Measurements from ENCODE around the gene SARS1. TPM values are rescaled to one million over a fixed set of nuclear protein-coding genes. Genes with fewer than 3 reads are reported as not detected.
A peak's percentile ranks its signal among the peaks of the same experiment; 100 is the strongest.

SARS1 gene
- polyA plus RNA-seq, 6 donors from 2014 or later: 72.7 to 139 (median 105) TPM

- H3K4me3 Mint-ChIP-seq: peak overlapping the region; percentile 52 to 89 (median 72)
- no peak for DNase-seq
These were observed 36.9 kb downstream of the SARS1 start for GRCh38 chr1:109250454-109251276.

DNA sequence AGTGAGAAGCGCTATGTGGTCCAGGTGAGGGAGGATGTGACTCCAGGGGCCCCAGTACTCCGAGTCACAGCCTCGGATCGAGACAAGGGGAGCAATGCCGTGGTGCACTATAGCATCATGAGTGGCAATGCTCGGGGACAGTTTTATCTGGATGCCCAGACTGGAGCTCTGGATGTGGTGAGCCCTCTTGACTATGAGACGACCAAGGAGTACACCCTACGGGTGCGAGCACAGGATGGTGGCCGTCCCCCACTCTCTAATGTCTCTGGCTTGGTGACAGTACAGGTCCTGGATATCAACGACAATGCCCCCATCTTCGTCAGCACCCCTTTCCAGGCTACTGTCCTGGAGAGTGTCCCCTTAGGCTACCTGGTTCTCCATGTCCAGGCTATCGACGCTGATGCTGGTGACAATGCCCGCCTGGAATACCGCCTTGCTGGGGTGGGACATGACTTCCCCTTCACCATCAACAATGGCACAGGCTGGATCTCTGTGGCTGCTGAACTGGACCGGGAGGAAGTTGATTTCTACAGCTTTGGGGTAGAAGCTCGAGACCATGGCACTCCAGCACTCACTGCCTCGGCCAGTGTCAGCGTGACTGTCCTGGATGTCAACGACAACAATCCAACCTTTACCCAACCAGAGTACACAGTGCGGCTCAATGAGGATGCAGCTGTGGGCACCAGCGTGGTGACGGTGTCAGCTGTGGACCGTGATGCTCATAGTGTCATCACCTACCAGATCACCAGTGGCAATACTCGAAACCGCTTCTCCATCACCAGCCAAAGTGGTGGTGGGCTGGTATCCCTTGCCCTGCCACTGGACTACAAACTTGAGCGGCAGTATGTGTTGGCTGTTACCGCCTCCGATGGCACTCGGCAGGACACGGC lies 37.8 kb downstream of the SARS1 start:
- no peaks in the 10 kb centered on the region for H3K36me3 Mint-ChIP-seq
- ATAC-seq (ENCODE audit: low read depth in 2 of 2) (no peak), DNase-seq (no peak)
- H3K4me1 Mint-ChIP-seq: peaks cover 11 to 20% (median 16%) of the 10 kb centered on the region in 3 donors
- H3K27ac Mint-ChIP-seq: no peak overlapping the region
- no peaks in the 10 kb centered on the region for H3K9me3 Mint-ChIP-seq
- peak overlapping the region; percentile 37 to 75 (median 56) for H3K4me3 Mint-ChIP-seq
- peaks cover 12 to 50% (median 43%) of the 10 kb centered on the region in 3 donors for H3K27me3 Mint-ChIP-seq

More at GRCh38 chr1:109250454-109251276, 36.9 kb downstream of the SARS1 start:
- H3K27ac Mint-ChIP-seq: no peak overlapping the region
- peaks cover 11 to 20% (median 16%) of the 10 kb centered on the region in 3 donors for H3K4me1 Mint-ChIP-seq
- no peaks in the 10 kb centered on the region for H3K9me3 Mint-ChIP-seq
- no peak for ATAC-seq (ENCODE audit: low read depth in 2 of 2)
- H3K27me3 Mint-ChIP-seq: peaks cover 15 to 54% (median 42%) of the 10 kb centered on the region in 3 donors
- H3K36me3 Mint-ChIP-seq: no peaks in the 10 kb centered on the region

DNA sequence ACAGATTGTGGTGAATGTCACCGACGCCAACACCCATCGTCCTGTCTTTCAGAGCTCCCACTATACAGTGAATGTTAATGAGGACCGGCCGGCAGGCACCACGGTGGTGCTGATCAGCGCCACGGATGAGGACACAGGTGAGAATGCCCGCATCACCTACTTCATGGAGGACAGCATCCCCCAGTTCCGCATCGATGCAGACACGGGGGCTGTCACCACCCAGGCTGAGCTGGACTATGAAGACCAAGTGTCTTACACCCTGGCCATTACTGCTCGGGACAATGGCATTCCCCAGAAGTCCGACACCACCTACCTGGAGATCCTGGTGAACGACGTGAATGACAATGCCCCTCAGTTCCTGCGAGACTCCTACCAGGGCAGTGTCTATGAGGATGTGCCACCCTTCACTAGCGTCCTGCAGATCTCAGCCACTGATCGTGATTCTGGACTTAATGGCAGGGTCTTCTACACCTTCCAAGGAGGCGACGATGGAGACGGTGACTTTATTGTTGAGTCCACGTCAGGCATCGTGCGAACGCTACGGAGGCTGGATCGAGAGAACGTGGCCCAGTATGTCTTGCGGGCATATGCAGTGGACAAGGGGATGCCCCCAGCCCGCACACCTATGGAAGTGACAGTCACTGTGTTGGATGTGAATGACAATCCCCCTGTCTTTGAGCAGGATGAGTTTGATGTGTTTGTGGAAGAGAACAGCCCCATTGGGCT lies 38.6 kb downstream of the SARS1 start:
- Mint-ChIP-seq H3K9me3 (no peaks in the 10 kb centered on the region), H3K27me3 (peaks cover 10 to 42% (median 37%) of the 10 kb centered on the region in 3 donors), H3K4me3 (peak overlapping the region in 2 of 8 donors; percentile 37 to 67), H3K4me1 (peaks cover 11 to 20% (median 16%) of the 10 kb centered on the region in 3 donors), H3K36me3 (no peaks in the 10 kb centered on the region), H3K27ac (peak overlapping the region in 1 of 6 donors; percentile 82)
- ATAC-seq (ENCODE audit: low read depth in 2 of 2): no peak
- no peak for DNase-seq

DNA sequence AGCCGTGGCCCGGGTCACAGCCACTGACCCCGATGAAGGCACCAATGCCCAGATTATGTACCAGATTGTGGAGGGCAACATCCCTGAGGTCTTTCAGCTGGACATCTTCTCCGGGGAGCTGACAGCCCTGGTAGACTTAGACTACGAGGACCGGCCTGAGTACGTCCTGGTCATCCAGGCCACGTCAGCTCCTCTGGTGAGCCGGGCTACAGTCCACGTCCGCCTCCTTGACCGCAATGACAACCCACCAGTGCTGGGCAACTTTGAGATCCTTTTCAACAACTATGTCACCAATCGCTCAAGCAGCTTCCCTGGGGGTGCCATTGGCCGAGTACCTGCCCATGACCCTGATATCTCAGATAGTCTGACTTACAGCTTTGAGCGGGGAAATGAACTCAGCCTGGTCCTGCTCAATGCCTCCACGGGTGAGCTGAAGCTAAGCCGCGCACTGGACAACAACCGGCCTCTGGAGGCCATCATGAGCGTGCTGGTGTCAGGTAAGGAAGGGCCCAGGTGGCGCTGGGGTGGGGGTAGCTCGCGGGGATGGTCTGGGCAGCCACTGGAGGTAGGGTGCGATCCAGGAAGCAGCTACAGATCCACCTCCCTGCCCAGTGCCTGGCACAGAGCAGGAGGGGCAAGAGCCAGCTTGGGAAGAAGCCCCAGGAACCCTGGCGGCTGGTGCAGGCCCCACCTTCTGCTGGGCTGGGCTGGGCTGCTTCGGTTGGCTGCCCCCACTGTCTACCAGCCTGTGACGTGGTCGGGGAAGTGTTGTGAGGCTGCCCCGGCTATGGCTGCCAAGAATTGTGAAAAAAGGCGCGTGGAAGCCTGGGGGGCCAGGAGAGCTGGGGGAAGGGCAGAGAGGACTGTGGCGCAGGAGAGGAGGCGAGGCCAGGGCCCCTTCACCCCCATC lies 39.4 kb downstream of the SARS1 start:
- Mint-ChIP-seq H3K27me3 (peaks cover 10 to 37% (median 36%) of the 10 kb centered on the region in 3 donors), H3K27ac (peak overlapping the region in 2 of 6 donors; percentile 54 to 81), H3K4me1 (peaks cover 11 to 20% (median 16%) of the 10 kb centered on the region in 3 donors), H3K36me3 (no peaks in the 10 kb centered on the region), H3K4me3 (peak overlapping the region in 2 of 8 donors; percentile 3 to 48), H3K9me3 (no peaks in the 10 kb centered on the region)
- DNase-seq (no peak), ATAC-seq (ENCODE audit: low read depth in 2 of 2) (peak; percentile 47 to 51)

DNA sequence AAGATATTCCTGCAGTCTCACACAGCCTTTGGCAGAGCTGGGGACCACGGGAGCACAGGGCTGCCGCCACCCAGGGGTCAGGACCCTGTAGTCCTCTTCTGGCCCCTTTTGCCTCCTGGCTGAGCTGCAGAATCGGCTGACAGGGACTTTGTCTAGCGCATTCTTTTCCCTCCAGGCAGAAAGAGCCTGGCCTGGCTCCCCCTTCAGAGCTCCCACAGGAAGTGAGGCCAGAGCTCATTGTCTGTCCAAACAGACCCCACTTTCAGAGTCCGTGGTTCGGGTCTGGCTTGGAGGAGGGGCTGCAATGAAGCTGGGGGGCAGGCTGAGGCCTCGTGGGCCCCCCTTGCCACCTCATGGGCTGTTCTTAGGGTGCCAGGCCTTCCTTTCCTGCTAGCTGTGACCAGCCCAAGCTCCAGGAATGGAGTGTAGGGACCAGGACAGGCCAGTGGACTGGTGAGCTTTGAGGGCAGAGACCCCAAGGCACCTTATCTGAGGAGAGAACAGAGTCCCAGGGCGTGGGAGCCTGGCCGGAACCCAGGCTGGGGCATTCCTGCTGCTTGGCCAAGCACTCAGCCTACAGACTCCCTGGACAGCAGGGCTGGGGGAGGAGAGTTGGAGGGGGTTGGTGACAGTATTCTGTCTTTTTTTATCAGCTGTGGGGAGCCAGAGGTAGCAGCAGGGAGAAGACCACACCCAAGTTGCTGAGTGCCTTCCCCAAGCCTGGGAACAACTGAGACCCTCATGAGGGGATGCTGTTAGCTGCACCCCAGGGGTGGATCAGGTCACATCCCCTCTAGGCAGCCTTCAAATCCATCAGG lies 40.3 kb downstream of the SARS1 start:
- H3K27me3 Mint-ChIP-seq: peaks cover 8 to 37% (median 31%) of the 10 kb centered on the region in 3 donors
- H3K36me3 Mint-ChIP-seq: no peaks in the 10 kb centered on the region
- DNase-seq: no peak
- no peak for ATAC-seq (ENCODE audit: low read depth in 2 of 2)
- H3K27ac Mint-ChIP-seq: peak overlapping the region in 2 of 6 donors; percentile 32 to 81
- no peaks in the 10 kb centered on the region for H3K9me3 Mint-ChIP-seq
- peak overlapping the region in 1 of 8 donors; percentile 48 for H3K4me3 Mint-ChIP-seq
- peaks cover 10 to 20% (median 16%) of the 10 kb centered on the region in 3 donors for H3K4me1 Mint-ChIP-seq

GRCh38 chr1:109254621-109255096 lies 40.9 kb downstream of the SARS1 start:
- Mint-ChIP-seq H3K36me3 (no peaks in the 10 kb centered on the region), H3K4me1 (peaks cover 7 to 20% (median 16%) of the 10 kb centered on the region in 3 donors), H3K27ac (peak overlapping the region in 1 of 6 donors; percentile 32), H3K4me3 (no peak overlapping the region), H3K27me3 (peaks cover 4 to 37% (median 27%) of the 10 kb centered on the region in 3 donors), H3K9me3 (no peaks in the 10 kb centered on the region)
- ATAC-seq (ENCODE audit: low read depth in 2 of 2) (no peak), DNase-seq (no peak)

- no peak for DNase-seq
- Mint-ChIP-seq H3K4me1 (peaks cover 7 to 19% (median 16%) of the 10 kb centered on the region in 3 donors), H3K9me3 (no peaks in the 10 kb centered on the region), H3K4me3 (no peak overlapping the region), H3K36me3 (no peaks in the 10 kb centered on the region), H3K27me3 (peaks cover 4 to 37% (median 26%) of the 10 kb centered on the region in 3 donors), H3K27ac (no peak overlapping the region)
- ATAC-seq (ENCODE audit: low read depth in 2 of 2): no peak
These were observed 41.5 kb downstream of the SARS1 start for GRCh38 chr1:109255097-109255651.

GRCh38 chr1:109255678-109256077 lies 42.0 kb downstream of the SARS1 start:
- Mint-ChIP-seq H3K4me1 (peaks cover 7 to 15% (median 14%) of the 10 kb centered on the region in 3 donors), H3K4me3 (no peak overlapping the region), H3K27ac (peak overlapping the region in 1 of 6 donors; percentile 21), H3K36me3 (no peaks in the 10 kb centered on the region), H3K9me3 (no peaks in the 10 kb centered on the region), H3K27me3 (peaks cover 4 to 33% (median 21%) of the 10 kb centered on the region in 3 donors)
- no peak for ATAC-seq (ENCODE audit: low read depth in 2 of 2)
- no peak for DNase-seq

DNA sequence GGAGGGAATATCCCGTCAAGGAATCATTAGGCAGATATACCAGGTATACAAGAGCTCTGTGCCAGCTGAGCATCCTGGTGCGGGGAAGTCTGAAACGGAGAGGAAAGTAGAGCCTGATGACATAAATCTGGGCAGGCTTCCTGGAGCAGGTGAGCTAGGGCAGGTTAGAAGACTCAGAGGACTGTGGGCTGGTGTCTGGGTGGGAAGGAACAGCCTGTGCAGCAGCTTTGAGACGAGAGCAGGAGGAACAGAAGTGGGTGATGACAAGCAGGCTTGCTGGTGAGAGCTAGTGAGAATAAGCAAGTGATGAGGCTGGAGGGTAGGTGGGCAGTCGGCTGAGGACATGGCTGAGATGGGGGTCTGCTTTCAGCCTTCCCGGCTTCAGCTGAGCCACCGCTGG lies 42.4 kb downstream of the SARS1 start:
- Mint-ChIP-seq H3K27me3 (peaks cover 4 to 29% (median 17%) of the 10 kb centered on the region in 3 donors), H3K9me3 (no peaks in the 10 kb centered on the region), H3K36me3 (no peaks in the 10 kb centered on the region), H3K4me1 (peaks cover 7 to 12% (median 10%) of the 10 kb centered on the region in 3 donors), H3K27ac (peak overlapping the region in 1 of 6 donors; percentile 21), H3K4me3 (no peak overlapping the region)
- ATAC-seq (ENCODE audit: low read depth in 2 of 2) (no peak), DNase-seq (no peak)

DNA sequence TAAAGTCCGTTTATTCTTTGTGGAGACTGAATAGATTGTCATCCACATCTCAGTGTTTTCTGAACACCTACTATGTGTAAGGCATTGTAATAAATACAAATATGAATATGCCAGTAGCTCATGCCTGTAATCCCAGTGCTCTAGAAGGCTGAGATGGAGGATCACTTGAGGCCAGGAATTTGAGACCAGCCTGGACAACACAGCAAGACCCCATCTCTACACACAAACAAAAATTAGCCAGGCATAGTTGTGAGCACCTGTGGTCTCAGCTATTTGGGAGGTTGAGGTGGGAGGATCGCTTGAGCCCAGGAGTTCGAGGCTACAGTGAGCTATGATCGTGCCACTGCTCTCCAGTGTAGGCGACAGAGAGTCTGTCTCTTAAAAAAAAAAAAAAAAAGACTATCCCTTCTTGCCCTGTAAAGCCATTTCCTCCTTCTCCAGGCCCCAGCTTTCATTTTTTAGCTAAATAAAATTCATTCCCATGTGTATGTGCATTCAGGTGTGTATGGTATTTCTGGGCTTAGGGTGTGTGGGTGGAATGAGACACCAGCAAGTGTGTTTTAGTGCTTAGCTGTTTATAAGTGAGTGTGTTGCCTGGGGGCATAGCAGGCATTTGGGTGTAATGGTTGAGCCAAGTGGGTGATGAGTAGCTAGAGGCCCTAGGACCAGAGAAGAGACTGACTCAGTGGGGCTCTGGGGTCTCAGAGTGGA lies 43.4 kb downstream of the SARS1 start:
- Mint-ChIP-seq H3K4me3 (no peak overlapping the region), H3K9me3 (no peaks in the 10 kb centered on the region), H3K27ac (peak overlapping the region in 1 of 6 donors; percentile 91)

More for the DNA sequence above, 43.4 kb downstream of the SARS1 start:
- Mint-ChIP-seq H3K36me3 (no peaks in the 10 kb centered on the region), H3K27me3 (peaks cover 0 to 22% (median 7%) of the 10 kb centered on the region in 3 donors), H3K4me1 (peaks cover 7 to 12% (median 9%) of the 10 kb centered on the region in 3 donors)
- no peak for DNase-seq
- no peak for ATAC-seq (ENCODE audit: low read depth in 2 of 2)

Data from naive B cell (primary cell).